Activated CD8-positive, alpha-beta T cell treated with anti-CD3 and anti-CD28 coated beads for 36 hours (primary cell): ENCODE measurements around the gene ATXN1L. TPM values are rescaled to one million over a fixed set of nuclear protein-coding genes. Genes with fewer than 3 reads are reported as not detected.

Source experiments
- ATAC-seq: fragments of 200-7000 bp; cut with Tn5 transposase; one replicate; pipeline ENCODE4 v1.10.0; 2021; ENCODE audit warnings: mild to moderate bottlenecking, moderate library complexity
- CTCF ChIA-PET: fragments of 350-600 bp; sonication (Branson Sonifier 250); formaldehyde crosslinking; loops from one replicate; lab custom pipeline; 2021; ENCODE audit warnings: antibody characterized with exemption; lab: Charles Lee
- POLR2A ChIA-PET: fragments of 350-600 bp; sonication (Branson Sonifier 250); formaldehyde crosslinking; loops from one replicate; lab custom pipeline; 2021; ENCODE audit warnings: antibody characterized with exemption; lab: Charles Lee
- DNase-seq: peaks from one replicate; pipeline ENCODE4 v3.0.0-alpha.2; 2020
- H3K27ac Mint-ChIP-seq: one replicate; pipeline ENCODE4 v1.8.0; 2021; ENCODE audit warnings: mild to moderate bottlenecking, mixed read lengths
- H3K27me3 Mint-ChIP-seq: one replicate; pipeline ENCODE4 v1.8.0; 2021; ENCODE audit warnings: mixed read lengths
- H3K36me3 Mint-ChIP-seq: one replicate; pipeline ENCODE4 v1.8.0; 2021; ENCODE audit warnings: low read depth, mixed read lengths
- H3K4me1 Mint-ChIP-seq: one replicate; pipeline ENCODE4 v1.8.0; 2021; ENCODE audit warnings: low read depth, mixed read lengths
- H3K4me3 Mint-ChIP-seq: one replicate; pipeline ENCODE4 v1.8.0; 2021; ENCODE audit warnings: mild to moderate bottlenecking, moderate library complexity, mixed read lengths
- H3K9me3 Mint-ChIP-seq: one replicate; pipeline ENCODE4 v1.8.0; 2021; ENCODE audit warnings: mixed read lengths
- CTCF ChIP-seq: fragments of 200-600 bp; IDR thresholded peaks from one replicate; pipeline ENCODE4 v1.8.0; 2022; ENCODE audit warnings: antibody characterized with exemption, mild to moderate bottlenecking
- intact Hi-C: fragments of 100-400 bp; cut with micrococcal nuclease; formaldehyde crosslinking; loops from one replicate; pipeline ENCODE4 v1.10.0; 2022
- total RNA-seq, 2 experiments: library from RNA; stranded (reverse); gene quantifications; one replicate each; pipeline ENCODE4 v1.2.3, GENCODE V29; 2021

ATXN1L gene
- total RNA-seq, 2 experiments from 2014 or later, result 13.6 to 14.9 TPM

GRCh38 chr16:71867939-71868338, 22.2 kb downstream of the ATXN1L start:
- TF ChIP-seq CTCF, result no peak
- ChIA-PET CTCF (interaction anchor here (1.1 kb wide), 1 partner anchor 10 kb away, joined by 4 read pairs; no protein-coding TSS in a partner anchor), POLR2A (no interaction called here)
- no peak for DNase-seq
- Mint-ChIP-seq H3K27ac (no peak overlapping the region), H3K36me3 (peaks cover 3% of the 10 kb centered on the region), H3K4me3 (no peak overlapping the region), H3K4me1 (peaks cover 32% of the 10 kb centered on the region), H3K9me3 (no peaks in the 10 kb centered on the region), H3K27me3 (no peaks in the 10 kb centered on the region)
- intact Hi-C loops, result no loop called here
- no peak for ATAC-seq

- intact Hi-C loops, result no loop called here
- H3K27me3 Mint-ChIP-seq, result no peaks in the 10 kb centered on the region
- H3K4me3 Mint-ChIP-seq, result no peak overlapping the region
- no peak for DNase-seq
- POLR2A ChIA-PET, result interaction anchor here (0.6 kb wide), 1 partner anchor 13 kb away, joined by 3 read pairs; no protein-coding TSS in a partner anchor
- no peaks in the 10 kb centered on the region for H3K9me3 Mint-ChIP-seq
- ATAC-seq, result no peak
- CTCF ChIA-PET, result interaction anchor here (6.5 kb wide), 1 partner anchor 15 kb away, joined by 73 read pairs; the partner anchor contains the start of gene ZNF821
- H3K27ac Mint-ChIP-seq, result no peak overlapping the region
- TF ChIP-seq CTCF, result no peak
- H3K36me3 Mint-ChIP-seq, result no peaks in the 10 kb centered on the region
- H3K4me1 Mint-ChIP-seq, result peaks cover 36% of the 10 kb centered on the region
Observed at GRCh38 chr16:71869089-71869488, 23.3 kb downstream of the ATXN1L start.

GRCh38 chr16:71870818-71871217, 25.0 kb downstream of the ATXN1L start:
- no peak for TF ChIP-seq CTCF
- no peak for DNase-seq
- Mint-ChIP-seq H3K4me3 (no peak overlapping the region), H3K9me3 (no peaks in the 10 kb centered on the region), H3K36me3 (no peaks in the 10 kb centered on the region), H3K4me1 (peaks cover 22% of the 10 kb centered on the region), H3K27ac (no peak overlapping the region), H3K27me3 (no peaks in the 10 kb centered on the region)
- intact Hi-C loops, result no loop called here
- POLR2A ChIA-PET, result interaction anchor here (0.9 to 1.0 kb wide), 2 partner anchors 20 to 23 kb away, joined by 3 to 5 read pairs; no protein-coding TSS in a partner anchor
- CTCF ChIA-PET, result interaction anchor here (6.5 kb wide), 1 partner anchor 13 kb away, joined by 73 read pairs; the partner anchor contains the start of gene ZNF821
- ATAC-seq, result peak; percentile 30

- peaks cover 22% of the 10 kb centered on the region for H3K4me1 Mint-ChIP-seq
- H3K4me3 Mint-ChIP-seq, result peak overlapping the region; percentile 26
- ChIA-PET POLR2A (interaction anchor here (0.9 to 1.3 kb wide), 3 partner anchors 28 to 219 kb away, joined by 3 to 5 read pairs (median 5); partner anchors contain the start of gene AP1G1), CTCF (interaction anchor here (1.4 to 6.5 kb wide), 3 partner anchors 10 to 262 kb away, joined by 5 to 73 read pairs (median 7); partner anchors contain the start of gene ZNF821)
- H3K36me3 Mint-ChIP-seq, result no peaks in the 10 kb centered on the region
- TF ChIP-seq CTCF, result no peak
- H3K27ac Mint-ChIP-seq, result peak overlapping the region; percentile 34
- H3K9me3 Mint-ChIP-seq, result no peaks in the 10 kb centered on the region
- intact Hi-C loops, result no loop called here
- H3K27me3 Mint-ChIP-seq, result no peaks in the 10 kb centered on the region
- no peak for ATAC-seq
- no peak for DNase-seq
Observed at GRCh38 chr16:71873199-71873598, 27.4 kb downstream of the ATXN1L start.

GRCh38 chr16:71878911-71879310, 33.1 kb downstream of the ATXN1L start:
- intact Hi-C loops, result no loop called here
- POLR2A ChIA-PET, result interaction anchor here (0.9 kb wide), 1 partner anchor 21 kb away, joined by 3 read pairs; no protein-coding TSS in a partner anchor
- H3K36me3 Mint-ChIP-seq, result peaks cover 5% of the 10 kb centered on the region
- peaks cover 35% of the 10 kb centered on the region for H3K4me1 Mint-ChIP-seq
- H3K27me3 Mint-ChIP-seq, result no peaks in the 10 kb centered on the region
- H3K9me3 Mint-ChIP-seq, result no peaks in the 10 kb centered on the region
- no peak for DNase-seq
- H3K27ac Mint-ChIP-seq, result no peak overlapping the region
- ATAC-seq, result no peak
- no peak overlapping the region for H3K4me3 Mint-ChIP-seq
- no peak for TF ChIP-seq CTCF
- CTCF ChIA-PET, result interaction anchor here (1.4 kb wide), 1 partner anchor 82 kb away, joined by 4 read pairs; no protein-coding TSS in a partner anchor
